Uterine smooth muscle cell (primary cell): ENCODE measurements around the gene R3HDML. TPM values are rescaled to one million over a fixed set of nuclear protein-coding genes. Genes with fewer than 3 reads are reported as not detected.

Source experiments
- total RNA-seq: library from RNA; depleted of rRNA; stranded (reverse); fragments of >200 nt; gene quantifications from 2 replicates; pipeline ENCODE4 v1.2.3, GENCODE V29; 2014

Gene R3HDML
- not detected in 2 replicates for total RNA-seq

GRCh38 chr20:44336725-44337380, at the start of gene R3HDML:
R3HDML (plus strand) TSS chr20:44337043; CDS start chr20:44337158, 115 bp downstream.

GRCh38 chr20:44310664-44311639, 25.9 kb upstream of the R3HDML start, which contains the start of gene FITM2:
FITM2 (minus strand) TSS chr20:44311202; CDS start chr20:44311148, 54 bp downstream.

GRCh38 chr20:44355498-44356352, 18.9 kb downstream of the R3HDML start, which contains the start of gene HNF4A:
HNF4A (plus strand) TSS chr20:44355699; CDS start chr20:44355805, 106 bp downstream.

Other genes starting within 250 kb of the R3HDML start
- gene JPH2, start 149.9 kb upstream of the R3HDML start, total RNA-seq: 3.0 and 6.1 TPM in 2 replicates
- 52.9 and 67.6 TPM in 2 replicates for gene OSER1, start 126.3 kb upstream of the R3HDML start, total RNA-seq
- not detected in 2 replicates for gene GDAP1L1, start 89.7 kb upstream of the R3HDML start, total RNA-seq
- gene FITM2, start 25.8 kb upstream of the R3HDML start, total RNA-seq: 8.7 and 9.4 TPM in 2 replicates
- gene HNF4A, start 18.7 kb downstream of the R3HDML start, total RNA-seq: 0.12 TPM in 1 of 2 replicates, not detected in the other
- gene TTPAL, start 138.8 kb downstream of the R3HDML start, total RNA-seq: 15.3 and 20.6 TPM in 2 replicates
- gene SERINC3, start 185.0 kb downstream of the R3HDML start, total RNA-seq: 88.6 and 124 TPM in 2 replicates
- gene PKIG, start 245.5 kb downstream of the R3HDML start, total RNA-seq: 102 and 146 TPM in 2 replicates